ENCODE measurements around the gene FAM222B. TPM values are rescaled to one million over a fixed set of nuclear protein-coding genes. Genes with fewer than 3 reads are reported as not detected.
A peak's percentile ranks its signal among the peaks of the same experiment; 100 is the strongest.

FAM222B gene
- total and polyA plus RNA-seq, 9 of the 15 experiments (the other 6 are each of a cell fraction or from before 2014, with no cell fraction given): 4.0 to 34.6 (median 7.5) TPM

- no peak for TF ChIP-seq REST (IDR thresholded peaks at IDR 0.05; ENCODE audit: borderline replicate concordance)
- TF ChIP-seq REST (CRISPR knock-in tag; IDR thresholded peaks at IDR 0.05; ENCODE audit: low read depth): no peak
- no peak for TF ChIP-seq RHOXF2B (CRISPR knock-in tag; conservative IDR thresholded peaks at IDR 0.05)
- no peak for TF ChIP-seq SFPQ (IDR thresholded peaks at IDR 0.05; ENCODE audit: low read depth, low read length)
- TF ChIP-seq CC2D1A (IDR thresholded peaks at IDR 0.05): no peak
- TF ChIP-seq ZNF224 (CRISPR knock-in tag; IDR thresholded peaks at IDR 0.05): no peak
- TF ChIP-seq ZFX (CRISPR knock-in tag; IDR thresholded peaks at IDR 0.05): no peak
- no peak for TF ChIP-seq IRF2 (CRISPR knock-in tag; IDR thresholded peaks at IDR 0.05)
- peak; percentile 80 for TF ChIP-seq RBFOX2 (IDR thresholded peaks at IDR 0.05; ENCODE audit: low read depth, low read length)
- no peak for TF ChIP-seq ZNF41 (CRISPR knock-in tag; conservative IDR thresholded peaks at IDR 0.05)
- TF ChIP-seq BCLAF1 (IDR thresholded peaks at IDR 0.05; ENCODE audit: borderline replicate concordance in 1 of 2, control insufficient read depth in 1 of 2, low read depth in 2 of 2, low read length in 1 of 2): no peak
- TF ChIP-seq HNRNPLL (IDR thresholded peaks at IDR 0.05; ENCODE audit: low read depth, low read length, poor library complexity, severe bottlenecking): no peak
- TF ChIP-seq ASH1L (IDR thresholded peaks at IDR 0.05; ENCODE audit: borderline replicate concordance, low read depth, partially characterized antibody): no peak
- peak; percentile 41; the same call in 1 of the 2 replicates for TF ChIP-seq PML (IDR thresholded peaks at IDR 0.05; ENCODE audit: low read length)
Measured at GRCh38 chr17:28744972-28745785, 97.4 kb downstream of the FAM222B start (continued).

Data from K562 (cell line).